HFFc6 (cell line): ENCODE measurements around the gene DISC1. TPM values are rescaled to one million over a fixed set of nuclear protein-coding genes. Genes with fewer than 3 reads are reported as not detected.
"Not testable (repeated sequence)": the region's sequence is repeated elsewhere in the genome, so short reads cannot be mapped to it uniquely, and the experiment has no call there.

Experiments
- DNase-seq: peaks from one replicate; pipeline ENCODE4 v3.0.0-alpha.2; 2018
- H3K27ac Mint-ChIP-seq: 2 replicates; pipeline ENCODE4 v1.8.0; 2020; ENCODE audit warnings: mild to moderate bottlenecking, mixed read lengths
- H3K27me3 Mint-ChIP-seq: 2 replicates; pipeline ENCODE4 v1.8.0; 2021; ENCODE audit warnings: mild to moderate bottlenecking, moderate library complexity, mixed read lengths; ENCODE audit not compliant: insufficient read depth
- H3K36me3 Mint-ChIP-seq: 2 replicates; pipeline ENCODE4 v1.8.0; 2021; ENCODE audit warnings: low read depth, mixed read lengths
- H3K4me1 Mint-ChIP-seq: 2 replicates; pipeline ENCODE4 v1.8.0; 2020; ENCODE audit warnings: low read depth, mixed read lengths
- H3K4me3 Mint-ChIP-seq: 2 replicates; pipeline ENCODE4 v1.8.0; 2020; ENCODE audit warnings: mild to moderate bottlenecking, moderate library complexity, mixed read lengths
- H3K9me3 Mint-ChIP-seq: 2 replicates; pipeline ENCODE4 v1.8.0; 2020; ENCODE audit warnings: mild to moderate bottlenecking, mixed read lengths
- CTCF ChIP-seq: fragments of 200-600 bp; sonication (generic); IDR thresholded peaks from 2 replicates; pipeline ENCODE4 v1.5.0; 2021; ENCODE audit warnings: antibody characterized with exemption, mild to moderate bottlenecking
- total RNA-seq, 6 experiments: library from RNA; stranded (reverse); fragmentation: NEBNext Ultra II Directional; extraction: Animal tissue kit (Norgen Biotek cat#: 25700); gene quantifications; 2 replicates in 1 of 6; 3 replicates in 5 of 6; pipeline ENCODE4 v1.2.3, GENCODE V29; 2021

The DISC1 gene
- total RNA-seq, 6 experiments from 2014 or later, result 1.3 to 4.3 (median 1.9) TPM

DNA sequence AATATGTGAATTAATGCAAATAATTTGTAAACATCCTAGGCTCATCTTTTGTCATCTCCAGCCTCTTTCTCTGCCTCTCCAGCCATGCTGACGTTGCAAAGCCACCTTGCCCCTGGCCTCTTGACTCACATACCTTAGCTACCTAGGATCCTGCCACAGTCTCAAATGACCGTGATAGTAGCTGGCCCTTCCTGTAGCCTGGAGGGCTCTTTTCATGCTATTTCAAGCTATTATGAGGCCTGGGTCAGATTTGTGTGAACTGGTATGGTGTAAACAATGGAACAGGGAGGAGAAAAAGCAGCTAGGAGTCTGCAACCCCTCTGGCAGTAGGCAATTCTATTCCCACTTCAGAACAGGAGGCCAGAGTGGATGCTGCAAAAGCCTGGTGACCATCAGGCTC lies 337.7 kb downstream of the DISC1 start:
- Mint-ChIP-seq H3K4me1 (no peaks in the 10 kb centered on the region; the same call in 1 of the 2 replicates), H3K4me3 (no peak overlapping the region), H3K27me3 (no peaks in the 10 kb centered on the region), H3K36me3 (no peaks in the 10 kb centered on the region; the same call in 1 of the 2 replicates), H3K9me3 (peaks cover 9% of the 10 kb centered on the region), H3K27ac (no peak overlapping the region)
- TF ChIP-seq CTCF, result no peak
- DNase-seq, result no peak

DNA sequence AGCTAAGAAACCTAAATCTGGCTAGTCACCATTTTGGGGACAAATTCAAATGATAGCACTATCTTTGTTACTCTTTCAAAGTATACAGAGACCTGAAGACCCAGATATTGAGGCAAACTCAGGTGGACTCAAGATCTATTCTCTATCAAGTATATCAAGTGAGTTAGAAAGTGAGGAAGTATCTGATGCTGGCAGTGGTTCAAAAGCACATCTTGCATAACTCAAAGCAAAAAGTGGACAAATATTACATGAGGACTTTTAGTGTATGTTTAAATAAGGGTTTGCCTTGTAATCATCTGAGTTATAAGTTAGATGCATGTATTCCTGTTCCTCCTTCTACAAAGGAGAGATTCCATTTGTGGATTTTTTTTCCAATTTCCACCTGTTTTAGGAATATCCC lies 338.4 kb downstream of the DISC1 start:
- H3K9me3 Mint-ChIP-seq, result peaks cover 9% of the 10 kb centered on the region
- no peaks in the 10 kb centered on the region for H3K27me3 Mint-ChIP-seq
- no peak for DNase-seq
- H3K4me1 Mint-ChIP-seq, result no peaks in the 10 kb centered on the region; the same call in 1 of the 2 replicates
- H3K36me3 Mint-ChIP-seq, result no peaks in the 10 kb centered on the region; the same call in 1 of the 2 replicates
- no peak overlapping the region for H3K4me3 Mint-ChIP-seq
- no peak for TF ChIP-seq CTCF
- no peak overlapping the region for H3K27ac Mint-ChIP-seq

GRCh38 chr1:231965615-231966014 lies 339.0 kb downstream of the DISC1 start:
- no peak for TF ChIP-seq CTCF
- H3K4me1 Mint-ChIP-seq, result no peaks in the 10 kb centered on the region; the same call in 1 of the 2 replicates
- no peaks in the 10 kb centered on the region for H3K27me3 Mint-ChIP-seq
- H3K36me3 Mint-ChIP-seq, result no peaks in the 10 kb centered on the region; the same call in none of the 2 replicates
- H3K9me3 Mint-ChIP-seq, result peaks cover 15% of the 10 kb centered on the region
- no peak overlapping the region for H3K4me3 Mint-ChIP-seq
- H3K27ac Mint-ChIP-seq, result no peak overlapping the region
- DNase-seq, result no peak

DNA sequence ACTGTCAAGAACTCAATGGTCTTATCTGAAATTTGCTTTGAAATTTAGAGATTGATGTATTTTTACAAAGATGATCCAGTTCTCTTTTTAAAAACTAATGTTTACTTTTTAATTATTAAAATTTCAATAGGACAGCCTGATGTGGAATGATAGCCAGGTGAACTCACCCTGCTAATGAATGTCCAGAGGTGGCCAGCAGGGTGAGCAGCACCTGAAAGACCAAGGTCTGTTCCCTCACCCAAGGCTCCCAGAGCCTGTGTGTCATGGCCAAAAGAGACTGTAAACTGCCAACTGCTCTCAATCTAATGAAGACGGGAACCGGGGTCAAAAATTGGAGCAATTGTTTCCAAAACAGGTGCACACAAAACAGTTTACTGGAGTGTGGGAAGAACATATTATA lies 340.4 kb downstream of the DISC1 start:
- no peak for DNase-seq
- no peak for TF ChIP-seq CTCF
- H3K27ac Mint-ChIP-seq, result no peak overlapping the region
- H3K27me3 Mint-ChIP-seq, result no peaks in the 10 kb centered on the region
- H3K9me3 Mint-ChIP-seq, result peaks cover 20% of the 10 kb centered on the region
- no peaks in the 10 kb centered on the region; the same call in 1 of the 2 replicates for H3K36me3 Mint-ChIP-seq
- H3K4me1 Mint-ChIP-seq, result no peaks in the 10 kb centered on the region; the same call in 1 of the 2 replicates
- no peak overlapping the region for H3K4me3 Mint-ChIP-seq

DNA sequence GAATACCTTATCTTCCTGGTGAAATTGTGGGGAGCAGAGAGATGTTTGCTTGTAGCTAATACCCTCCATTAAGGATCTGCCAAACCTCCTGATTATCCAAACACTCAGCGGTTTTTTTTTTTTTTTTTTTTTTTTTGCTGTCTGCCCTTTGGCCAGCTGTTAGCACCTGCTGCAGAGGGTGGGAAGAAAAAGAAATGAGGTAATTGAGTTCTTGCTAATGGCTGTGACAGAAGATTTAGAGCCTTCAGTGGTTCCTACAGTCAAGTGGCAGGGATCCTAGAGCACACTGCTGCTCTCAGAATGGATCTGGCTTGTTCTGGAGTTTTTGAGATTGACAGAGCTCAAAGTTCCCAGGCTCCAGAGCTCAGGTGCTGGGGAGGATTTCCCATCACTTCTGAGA lies 342.5 kb downstream of the DISC1 start:
- H3K36me3 Mint-ChIP-seq, result no peaks in the 10 kb centered on the region; the same call in 1 of the 2 replicates
- TF ChIP-seq CTCF, result no peak
- peaks cover 18% of the 10 kb centered on the region for H3K9me3 Mint-ChIP-seq
- no peak for DNase-seq
- no peak overlapping the region for H3K4me3 Mint-ChIP-seq
- H3K4me1 Mint-ChIP-seq, result no peaks in the 10 kb centered on the region
- H3K27me3 Mint-ChIP-seq, result no peaks in the 10 kb centered on the region
- no peak overlapping the region for H3K27ac Mint-ChIP-seq

DNA sequence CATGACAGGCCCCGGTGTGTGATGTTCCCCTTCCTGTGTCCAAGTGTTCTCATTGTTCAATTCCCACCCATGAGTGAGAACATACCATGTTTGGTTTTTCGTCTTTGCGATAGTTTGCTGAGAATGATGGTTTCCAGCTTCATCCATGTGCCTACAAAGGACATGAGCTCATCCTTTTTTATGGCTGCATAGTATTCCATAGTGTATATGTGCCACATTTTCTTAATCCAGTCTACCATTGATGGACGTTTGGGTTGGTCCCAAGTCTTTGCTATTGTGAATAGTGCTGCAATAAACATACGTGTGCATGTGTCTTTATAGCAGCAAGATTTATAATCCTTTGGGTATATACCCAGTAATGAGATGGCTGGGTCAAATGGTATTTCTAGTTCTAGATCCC lies 343.2 kb downstream of the DISC1 start:
- not testable (repeated sequence) for H3K4me3 Mint-ChIP-seq, H3K4me1 Mint-ChIP-seq, H3K36me3 Mint-ChIP-seq, H3K27ac Mint-ChIP-seq, DNase-seq, H3K27me3 Mint-ChIP-seq
- H3K9me3 Mint-ChIP-seq, result peaks cover 18% of the 10 kb centered on the region
